Activated CD8-positive, alpha-beta memory T cell treated with anti-CD3 and anti-CD28 coated beads for 48 hours (primary cell): ENCODE measurements around the gene CLBA1.

ENCODE experiments used
- DNase-seq, 3 experiments: peaks; one replicate each; pipeline ENCODE4 v3.0.0-alpha.2; 2020; ENCODE audit warnings: low read depth in 2 of 3, low spot score in 2 of 3

Gene CLBA1

DNA sequence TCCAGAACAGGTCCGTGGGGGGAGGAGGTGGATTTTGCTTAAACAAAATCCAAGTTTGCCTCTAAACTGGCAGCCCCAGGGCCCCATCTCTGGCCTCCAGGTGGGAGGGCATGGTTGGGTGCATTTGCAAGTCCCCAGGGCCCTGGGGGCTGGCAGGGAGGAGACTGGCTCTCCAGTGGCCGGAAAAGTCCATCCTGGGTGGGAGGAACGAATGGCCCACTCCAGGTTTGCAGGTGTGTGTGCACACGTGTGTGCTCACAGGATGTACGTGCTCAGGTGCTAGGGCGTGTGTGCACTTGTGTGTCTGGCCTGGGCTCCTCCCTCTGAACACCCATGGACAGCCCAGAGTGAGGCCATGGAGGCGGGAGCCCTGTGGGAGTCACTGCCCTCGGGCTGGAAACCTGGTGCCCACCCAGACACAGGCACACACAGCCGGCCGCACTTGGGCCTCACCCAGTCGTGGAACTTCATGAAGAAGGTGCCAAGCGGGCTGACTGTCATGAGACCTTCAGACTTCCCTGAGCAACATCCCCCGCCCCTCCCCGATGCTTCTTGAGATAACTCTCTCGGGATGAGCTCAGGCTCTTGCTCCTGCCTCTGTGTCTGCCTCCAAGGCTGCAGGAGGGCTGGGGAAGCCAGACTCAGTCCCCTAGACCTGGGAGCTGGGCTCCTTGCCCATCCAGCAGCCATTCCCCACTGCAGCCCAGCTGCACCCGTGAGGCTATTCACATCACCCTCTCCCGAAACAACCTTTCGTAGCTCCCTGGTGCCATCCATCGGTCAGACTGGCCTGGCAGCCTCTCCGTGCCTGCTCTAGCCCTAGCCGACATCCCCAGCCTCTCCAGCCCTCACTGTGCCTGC, 16.8 kb upstream of the CLBA1 start:
- no peak for DNase-seq

DNA sequence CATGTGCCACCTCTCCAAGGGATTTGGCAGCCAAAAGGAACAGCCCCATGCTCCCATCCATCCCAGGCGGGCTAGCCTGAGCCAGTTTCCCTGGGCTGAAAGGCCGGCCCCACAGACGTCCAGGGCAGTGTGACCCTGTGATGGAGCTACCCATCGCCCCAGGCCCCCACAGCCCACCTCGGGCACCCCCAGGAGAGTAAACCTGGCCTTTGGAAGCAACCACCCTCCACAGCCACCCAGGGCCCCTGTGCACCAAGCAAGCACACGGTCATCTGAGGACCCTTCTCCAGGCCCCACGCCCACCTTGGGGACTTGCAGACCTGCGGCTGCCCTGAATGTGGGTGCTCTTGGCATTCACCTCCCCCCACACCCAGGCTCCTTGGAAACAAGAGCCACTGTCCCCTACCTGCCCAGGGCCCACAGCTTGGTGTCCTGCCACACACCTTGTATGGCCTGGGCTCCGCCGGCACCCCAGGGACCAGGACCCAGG, 15.8 kb upstream of the CLBA1 start:
- no peak for DNase-seq

DNA sequence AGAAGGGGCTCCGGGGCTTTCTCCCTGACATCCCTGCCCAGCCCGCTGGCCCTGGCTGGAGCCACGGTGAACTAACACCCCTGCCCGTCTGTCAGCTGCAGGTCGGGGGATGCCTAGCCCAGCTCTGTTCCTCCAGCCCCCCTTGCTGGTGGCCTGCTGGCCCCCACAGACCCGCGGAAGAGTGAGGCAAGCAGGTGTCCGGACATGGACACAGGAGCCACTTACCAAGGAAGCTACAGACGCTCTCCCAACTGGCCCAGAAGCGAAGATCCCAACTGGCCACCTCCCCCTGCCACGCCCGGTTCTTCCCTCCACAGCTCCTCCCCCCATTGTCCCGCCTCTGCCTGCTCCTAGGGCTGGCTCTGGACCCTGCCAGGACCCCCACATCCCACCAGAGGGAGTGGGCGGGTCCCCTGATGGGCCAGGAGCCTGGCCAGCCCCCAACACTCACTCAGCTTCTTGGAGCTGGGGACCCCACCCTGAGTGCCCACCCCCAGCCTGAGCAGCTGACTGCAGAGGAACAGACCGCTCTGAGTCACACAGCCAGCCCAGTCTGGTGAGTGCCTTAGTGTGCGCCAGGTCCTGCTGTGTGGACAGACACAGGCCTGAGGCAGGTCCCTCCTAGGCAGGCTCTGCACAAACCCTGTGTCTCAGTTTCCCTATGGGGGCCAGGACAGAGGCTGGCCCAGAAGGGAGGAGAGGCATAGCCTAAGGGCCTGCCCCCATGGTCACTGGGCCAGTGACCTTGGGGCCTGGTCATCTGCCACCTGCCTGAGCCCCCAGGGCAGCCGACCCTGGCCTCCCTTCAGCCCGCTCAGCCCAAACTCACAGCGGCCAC, 15.1 kb upstream of the CLBA1 start:
- no peak for DNase-seq

DNA sequence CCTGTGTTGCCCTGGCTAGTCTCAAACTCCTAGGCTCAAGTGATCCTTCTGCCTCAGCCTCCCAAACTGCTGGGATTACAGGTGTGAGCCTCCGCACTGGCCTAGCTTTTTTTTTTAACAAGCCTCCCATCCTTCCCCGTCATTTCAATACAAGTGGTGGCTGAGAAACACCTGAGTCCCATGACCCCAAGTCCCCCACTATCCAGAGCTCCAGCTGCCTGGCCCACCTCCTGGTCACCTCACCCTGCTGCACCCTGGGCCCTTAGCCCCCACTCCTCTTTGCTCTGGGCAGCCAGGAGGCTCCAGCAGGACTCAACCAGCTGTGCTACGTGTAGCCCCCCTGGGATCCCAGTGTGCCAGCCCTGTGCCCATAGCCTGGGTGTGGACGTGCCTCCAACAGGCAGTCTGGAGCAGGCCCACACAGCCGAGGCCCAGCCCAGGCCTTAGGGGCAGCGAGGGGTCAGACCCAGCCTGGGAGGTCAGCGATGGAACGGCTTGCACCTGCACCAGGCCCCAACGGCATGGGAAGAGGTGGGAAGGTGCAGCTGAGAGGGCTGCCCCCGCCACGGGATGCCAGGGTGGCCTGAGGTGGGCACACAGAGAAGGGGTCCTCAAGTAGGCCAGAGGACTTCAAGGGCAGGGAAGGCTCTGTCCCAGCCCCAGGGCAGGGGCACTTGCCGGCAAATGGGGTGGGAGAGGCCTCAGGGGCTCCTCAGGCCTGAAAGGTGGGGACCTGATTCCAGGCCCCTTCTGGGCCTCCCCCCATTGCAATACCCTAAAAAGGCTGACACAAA, 13.9 kb upstream of the CLBA1 start:
- DNase-seq, result no peak

DNA sequence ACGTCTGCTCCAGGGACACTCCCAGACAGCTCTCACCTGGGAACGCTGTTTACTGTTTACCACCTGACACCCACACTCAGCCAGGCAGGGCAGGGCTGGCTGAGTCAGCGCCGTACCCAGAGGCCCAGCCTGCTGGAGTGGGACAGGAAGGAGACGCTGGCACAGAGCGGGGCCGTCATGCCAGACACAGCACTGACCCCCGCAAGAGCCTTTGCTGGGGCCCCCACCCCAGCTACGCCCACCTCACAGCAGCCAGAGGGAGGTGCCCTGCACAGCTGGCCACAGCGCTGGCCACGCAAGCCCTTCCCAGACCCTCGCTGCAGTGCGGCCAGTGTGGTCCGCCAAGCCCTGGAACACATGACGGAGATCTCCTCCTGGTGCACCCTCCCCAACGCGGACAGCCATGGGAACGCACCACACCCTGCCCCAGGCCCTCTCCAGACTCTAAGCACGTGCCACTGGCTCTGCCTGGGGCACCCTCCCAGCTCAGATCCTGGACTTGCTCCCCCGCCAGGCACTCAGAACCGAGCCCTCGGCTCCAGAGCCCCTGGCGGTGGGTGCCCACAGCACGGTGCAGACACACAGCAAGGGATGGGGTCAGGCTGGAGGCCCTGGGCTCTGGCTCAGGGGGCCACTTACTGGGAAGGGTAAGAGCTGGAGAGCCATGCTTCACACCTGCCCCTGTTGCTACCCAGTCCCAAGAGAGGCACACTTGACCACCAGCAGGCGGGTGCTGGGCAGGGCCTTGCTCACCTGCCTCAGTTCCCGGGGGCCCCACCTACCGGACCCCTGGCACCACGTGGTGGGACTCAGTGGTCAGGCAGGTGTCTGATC, 13.1 kb upstream of the CLBA1 start:
- no peak for DNase-seq

DNA sequence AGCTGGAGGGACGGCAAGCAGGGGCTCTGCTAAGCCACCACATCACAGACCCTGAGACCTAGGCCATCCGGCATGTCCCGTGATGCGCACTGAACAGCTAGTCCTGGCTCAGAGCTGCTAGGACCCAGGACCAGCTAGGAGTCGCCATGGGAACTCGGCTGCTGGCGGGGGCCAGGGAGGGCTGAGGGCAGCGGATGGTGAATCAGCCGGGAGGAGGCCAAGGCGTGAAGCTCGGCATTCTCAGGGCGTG, 12.5 kb upstream of the CLBA1 start:
- no peak for DNase-seq

DNA sequence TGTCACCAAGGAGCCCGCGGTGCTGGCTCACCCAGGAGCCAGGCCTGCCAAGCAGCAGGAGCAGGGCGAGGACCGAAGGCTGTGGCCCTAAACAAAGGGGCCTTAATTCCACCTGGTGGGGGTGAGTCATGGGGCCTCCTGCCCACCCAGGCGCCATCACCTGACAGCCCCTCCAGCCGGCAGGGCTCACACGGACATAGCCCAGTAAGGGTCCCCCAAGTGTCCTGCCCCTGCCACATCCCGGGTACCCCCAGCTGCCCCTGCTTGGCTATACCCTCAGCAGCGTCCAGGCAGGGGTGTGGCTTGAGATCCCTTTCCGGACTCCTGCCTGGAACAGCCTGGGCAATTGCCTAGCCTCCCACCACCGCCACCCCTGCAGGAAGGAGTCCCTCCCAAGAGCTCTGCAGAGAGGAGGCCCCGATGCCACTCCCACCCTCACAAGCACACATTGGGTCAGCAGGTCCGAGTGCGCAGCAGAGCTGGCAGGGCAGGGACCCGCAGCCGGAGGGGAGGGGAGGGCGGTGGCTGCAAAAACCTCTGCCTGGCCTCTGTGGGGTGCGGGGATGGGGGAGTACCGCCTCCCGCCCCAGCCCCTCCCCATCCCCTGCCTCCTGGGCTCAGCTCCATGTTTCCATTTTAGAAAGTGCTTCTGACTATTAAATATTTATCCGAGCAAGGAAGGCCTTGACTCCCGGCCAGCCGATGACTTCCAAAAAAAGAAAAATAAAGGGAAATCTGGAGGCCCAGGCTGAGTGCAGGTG, 12.0 kb upstream of the CLBA1 start:
- DNase-seq, result no peak

DNA sequence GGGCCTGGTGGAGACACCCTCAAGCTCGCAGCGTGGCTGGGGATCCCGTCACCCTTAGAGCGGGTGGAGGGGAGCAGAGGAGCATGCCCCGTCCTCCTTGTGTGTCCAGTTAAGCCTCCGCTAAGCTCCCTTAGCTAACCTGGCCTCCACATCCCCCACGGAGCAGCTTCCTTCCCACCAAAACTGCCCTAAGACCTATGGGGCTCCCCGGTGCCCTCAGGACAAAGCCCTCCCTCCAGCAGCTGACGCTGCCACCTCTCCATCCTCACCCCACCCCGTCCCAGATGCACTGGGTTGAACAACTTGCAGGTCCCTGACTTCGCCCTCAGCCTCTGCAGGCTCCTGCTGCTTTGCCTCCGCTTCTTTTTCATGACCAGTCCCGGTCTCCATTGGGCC, 11.4 kb upstream of the CLBA1 start:
- DNase-seq, result no peak

DNA sequence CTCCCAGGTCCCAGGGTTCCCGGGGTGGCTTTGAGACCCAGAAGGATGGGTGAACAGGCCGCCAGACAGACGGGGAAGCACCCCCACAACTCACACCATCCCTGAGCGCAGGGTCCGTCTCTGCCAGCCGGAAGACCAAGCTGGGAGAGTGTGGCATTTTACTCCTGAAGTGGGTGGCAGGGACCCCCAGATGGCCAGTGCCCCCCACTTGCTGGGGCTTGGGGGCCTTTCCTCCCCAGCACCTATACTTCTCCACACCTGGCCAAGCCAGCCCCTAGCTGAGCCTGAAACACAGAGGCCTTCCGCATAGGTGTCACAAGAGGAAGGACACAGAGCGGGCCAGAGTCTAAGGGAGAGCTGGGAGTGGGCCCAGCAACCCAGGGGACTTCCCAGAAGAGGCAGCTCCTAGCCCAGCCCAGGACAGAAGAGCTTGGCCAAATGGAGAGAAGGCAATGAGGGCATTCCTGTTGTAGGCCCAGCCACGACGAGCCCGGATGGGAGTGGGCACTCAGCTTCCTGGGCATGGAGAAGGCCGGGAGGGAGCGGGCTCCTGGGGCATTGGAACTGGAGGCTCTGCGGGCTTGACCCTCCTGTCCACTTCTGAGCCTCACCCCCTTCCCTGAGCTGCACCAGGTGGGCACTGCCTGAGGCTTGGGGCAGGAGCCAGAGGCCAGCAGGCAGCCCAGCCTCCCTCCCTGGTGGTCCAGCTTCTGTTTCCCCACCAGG, 10.8 kb upstream of the CLBA1 start:
- DNase-seq, result no peak

DNA sequence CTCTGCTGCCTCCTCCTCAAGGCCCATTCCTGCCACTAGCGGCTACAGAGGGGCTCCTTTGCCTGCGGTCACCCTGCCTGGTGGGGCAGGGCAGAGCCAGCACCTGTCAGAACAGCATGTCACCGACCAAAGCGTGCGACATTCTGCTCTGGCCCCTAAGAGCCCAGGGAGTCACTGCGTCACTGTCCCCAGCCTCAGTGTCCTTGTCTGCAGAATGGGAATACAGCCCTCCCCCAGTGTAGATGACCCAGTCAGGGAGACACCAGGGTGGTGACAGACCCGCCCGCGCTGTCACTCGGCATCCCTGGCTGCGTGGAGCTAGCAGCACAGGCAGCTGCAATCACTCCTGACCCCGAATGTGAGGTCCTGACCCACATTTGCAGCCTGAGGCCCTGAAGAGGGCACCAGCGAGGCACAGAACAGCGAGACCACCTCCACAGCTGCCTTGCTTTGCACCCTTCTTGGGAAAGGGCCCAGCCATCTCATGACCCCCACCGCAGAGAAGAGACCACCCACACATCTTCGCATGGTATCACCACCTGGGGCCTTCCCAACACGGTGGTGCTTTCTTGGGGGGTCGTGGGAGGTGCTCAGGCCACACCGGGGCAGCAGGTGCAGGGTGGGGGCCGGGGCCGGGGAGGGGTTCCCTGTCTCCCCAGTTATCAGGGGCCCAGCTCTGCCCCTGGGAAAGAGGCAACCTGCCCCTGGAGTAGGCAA, 9.9 kb upstream of the CLBA1 start:
- DNase-seq, result no peak

DNA sequence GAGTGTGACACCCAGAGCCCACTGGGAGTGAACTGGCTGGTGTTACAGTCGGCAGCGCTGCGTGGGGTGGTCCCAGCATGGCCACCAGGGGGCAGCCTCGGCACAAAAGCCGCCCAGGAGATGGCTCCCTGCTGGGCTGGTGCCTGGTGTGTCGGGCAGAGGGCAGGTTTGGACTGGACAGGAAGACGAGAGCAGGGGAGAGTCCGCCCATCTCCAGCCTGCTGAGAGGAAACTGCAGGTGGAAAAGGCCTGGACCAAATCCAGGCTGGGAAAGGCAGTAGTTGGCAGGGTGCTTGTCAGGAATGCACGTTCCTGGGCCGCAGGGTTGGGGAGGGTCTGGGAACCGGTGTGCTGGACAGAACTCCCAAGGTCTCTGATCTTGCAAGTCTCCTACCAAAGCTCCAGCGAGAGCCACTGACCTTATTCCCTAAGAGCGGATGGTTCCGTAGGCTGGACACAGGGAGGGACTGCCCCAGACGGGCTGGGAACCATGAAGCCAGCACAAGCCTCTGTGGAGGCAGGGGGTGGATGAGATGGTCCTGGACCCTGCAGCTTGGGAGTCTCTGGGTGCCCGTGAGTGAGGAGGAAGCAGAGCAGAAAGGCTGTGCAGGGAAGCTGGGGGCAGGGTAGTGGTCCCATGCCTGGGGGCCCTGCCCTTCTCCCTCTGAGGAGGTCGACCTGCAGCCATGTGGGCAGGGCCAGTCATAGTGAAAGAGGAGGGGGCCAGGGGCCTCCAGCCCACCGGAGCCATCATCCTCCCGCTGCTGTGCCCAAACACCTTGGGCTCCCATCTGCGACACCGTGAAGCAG, 9.2 kb upstream of the CLBA1 start:
- peak; percentile 62 to 94 (median 88) for DNase-seq

DNA sequence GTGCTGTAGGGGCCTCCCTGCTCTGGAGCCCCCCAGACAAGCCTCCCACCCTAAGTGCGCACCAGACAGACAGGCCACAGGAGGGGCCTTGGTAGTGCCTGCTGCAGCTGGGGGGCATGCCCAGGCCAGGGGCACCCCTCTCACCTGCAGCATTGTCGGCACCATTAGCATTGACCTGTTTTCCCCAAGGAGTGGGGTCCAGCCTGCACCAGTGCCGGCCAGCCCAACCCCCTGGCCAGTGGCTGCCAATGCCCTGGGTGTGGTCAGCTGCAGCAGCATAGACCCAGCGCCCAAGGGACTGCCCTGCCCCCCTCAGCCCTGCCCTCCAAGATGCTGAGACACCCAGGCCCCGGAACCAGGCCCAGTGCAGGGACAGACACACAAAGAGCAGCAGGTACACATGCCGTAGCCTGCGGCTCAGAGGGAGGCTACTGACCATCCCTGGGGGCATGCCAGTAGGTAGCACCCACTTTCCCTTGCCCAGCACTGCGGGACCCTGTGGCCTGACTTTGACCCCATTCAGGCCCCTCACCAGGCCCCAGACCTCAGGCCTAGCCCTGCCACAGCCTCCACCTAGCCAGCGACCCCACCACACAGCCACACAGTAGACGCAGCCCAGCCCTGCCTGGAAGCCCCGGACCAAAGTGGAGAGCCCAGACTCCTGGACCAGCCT, 8.4 kb upstream of the CLBA1 start:
- DNase-seq, result no peak

DNA sequence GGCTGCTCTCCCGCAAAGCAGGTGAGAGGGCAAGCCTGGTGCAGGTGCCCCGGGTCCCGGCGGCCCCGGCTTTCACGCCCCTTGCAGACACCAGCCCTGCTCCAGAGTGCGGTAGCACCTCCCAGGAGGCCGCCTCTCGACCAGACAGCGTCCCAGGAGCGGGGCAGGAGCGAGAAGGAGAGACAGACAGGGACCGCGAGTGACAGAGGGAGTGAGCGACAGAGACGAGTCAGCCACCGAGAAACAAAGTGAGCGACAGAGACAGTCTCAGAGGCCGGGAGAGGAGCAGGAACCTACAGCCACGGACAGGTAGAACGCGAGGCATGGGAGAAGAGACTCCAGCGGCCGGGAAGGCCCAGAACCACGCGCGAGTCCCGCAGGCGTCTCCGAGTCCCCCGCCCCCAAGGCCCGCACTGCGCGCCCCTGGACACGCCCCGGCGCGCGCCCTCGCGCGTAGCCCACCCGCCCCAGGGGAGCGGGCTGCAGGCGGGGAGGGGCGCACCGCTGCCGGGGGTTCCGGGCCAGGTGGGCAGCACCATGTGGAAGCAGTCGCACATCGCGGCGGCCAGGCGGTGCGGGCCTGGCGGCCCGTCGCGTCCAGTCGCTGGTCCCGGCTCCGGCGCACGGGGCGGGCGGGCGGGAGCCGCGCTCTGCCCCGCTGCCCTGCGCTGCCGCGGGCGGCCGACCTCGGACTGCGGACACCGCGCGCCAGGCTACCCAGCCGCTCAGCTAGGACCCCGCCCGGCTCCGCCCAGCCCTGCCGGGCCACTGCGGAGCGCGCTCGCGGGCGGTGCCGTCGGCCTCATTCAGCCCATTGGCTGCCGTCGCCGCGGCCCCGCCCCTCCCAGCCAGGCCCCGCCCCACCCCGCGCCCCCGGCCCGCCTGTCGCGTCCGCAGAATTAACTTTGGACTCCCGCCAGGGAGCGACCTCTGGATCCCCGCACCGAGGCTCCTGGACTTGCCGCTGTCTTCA, 7.6 kb upstream of the CLBA1 start, which contains the start of gene AHNAK2:
Gene AHNAK2 (minus strand): TSS at position 694 of the 973 bp plus-strand sequence. CDS start 137 bp downstream, at position 557.
- peak in 1 of 3 experiments; percentile 35 for DNase-seq

DNA sequence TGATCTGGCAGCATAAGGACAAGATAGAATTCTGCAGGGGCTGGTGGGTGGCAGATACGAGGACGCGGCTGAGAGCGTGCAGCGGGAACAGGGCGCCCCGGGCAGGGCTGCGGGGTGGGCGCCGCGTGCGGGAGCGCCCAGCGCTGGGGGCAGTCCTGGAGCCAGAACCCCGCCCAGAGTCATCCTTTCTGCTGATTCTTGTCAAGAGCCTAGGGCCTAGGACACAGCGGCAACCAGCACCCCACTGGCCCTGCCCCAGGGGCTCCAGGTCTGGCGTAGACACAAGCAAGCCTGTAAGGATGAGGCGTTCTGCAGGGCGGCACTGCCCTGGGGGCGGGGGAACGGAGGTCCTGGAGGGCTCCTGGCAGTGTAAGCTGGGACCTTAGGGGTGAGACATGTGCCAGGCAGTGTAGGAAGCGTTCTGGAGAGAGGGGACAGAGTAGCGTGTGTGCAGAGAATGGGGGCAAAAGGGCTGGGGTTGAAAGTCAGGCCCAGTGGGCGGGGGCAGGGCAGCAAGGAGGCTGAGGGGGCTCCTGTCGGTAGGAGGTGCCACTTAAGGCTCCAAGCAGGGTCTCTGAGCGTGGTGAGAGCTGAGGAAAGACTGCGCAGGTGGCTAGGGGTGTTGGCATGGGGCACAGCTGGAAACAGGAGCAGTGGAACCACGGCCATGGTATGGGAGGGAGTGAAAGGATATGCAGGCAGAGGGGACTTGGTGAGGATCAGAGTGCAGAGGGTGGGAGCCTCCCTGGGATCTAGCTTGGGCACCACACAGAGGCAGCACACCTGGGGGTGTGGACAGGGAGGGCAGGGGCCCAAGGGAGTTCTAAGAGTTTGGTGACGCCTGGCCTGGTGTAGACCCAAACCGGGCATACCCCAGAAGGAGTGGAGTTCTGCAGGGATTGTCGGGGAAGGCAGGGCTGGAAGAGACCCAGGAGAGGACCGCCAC, 6.6 kb upstream of the CLBA1 start:
- DNase-seq, result no peak
